Parathyroid adenoma (tissue), 2 donors: ENCODE results near the gene PRDM16.

ENCODE experiments used
- H2AFZ ChIP-seq: fragments of 300-600 bp; sonication (generic); one replicate; pipeline ENCODE4 v1.7.0; 2017; ENCODE audit warnings: antibody characterized with exemption, mild to moderate bottlenecking
- H3K27ac ChIP-seq: fragments of 300-600 bp; sonication (generic); one replicate; pipeline ENCODE4 v1.7.0; 2017
- H3K27me3 ChIP-seq: fragments of 300-600 bp; sonication (generic); one replicate; pipeline ENCODE4 v1.7.0; 2017; ENCODE audit warnings: low read length; ENCODE audit not compliant: control insufficient read depth, insufficient read depth
- H3K36me3 ChIP-seq: fragments of 300-600 bp; sonication (generic); one replicate; pipeline ENCODE4 v1.7.0; 2017; ENCODE audit warnings: low read length; ENCODE audit not compliant: control insufficient read depth, insufficient read depth
- H3K4me1 ChIP-seq: fragments of 300-600 bp; sonication (generic); one replicate; pipeline ENCODE4 v1.7.0; 2017; ENCODE audit warnings: control low read depth
- H3K4me2 ChIP-seq: fragments of 300-600 bp; sonication (generic); one replicate; pipeline ENCODE4 v1.7.0; 2017; ENCODE audit warnings: low read length
- H3K4me3 ChIP-seq: fragments of 300-600 bp; sonication (generic); one replicate; pipeline ENCODE4 v1.7.0; 2017; ENCODE audit warnings: low read depth, low read length
- H3K79me2 ChIP-seq: fragments of 300-600 bp; sonication (generic); one replicate; pipeline ENCODE4 v1.7.0; 2017; ENCODE audit warnings: control low read depth
- H3K9ac ChIP-seq: fragments of 300-600 bp; sonication (generic); one replicate; pipeline ENCODE4 v1.7.0; 2017; ENCODE audit warnings: mild to moderate bottlenecking
- H3K9me3 ChIP-seq: fragments of 300-600 bp; sonication (generic); one replicate; pipeline ENCODE4 v1.7.0; 2017; ENCODE audit warnings: low read length; ENCODE audit not compliant: control insufficient read depth
- TF ChIP-seq, protein P1 (sequence below): fragments of 300-600 bp; sonication (generic); IDR thresholded peaks from one replicate; pipeline ENCODE4 v1.7.0; 2017; ENCODE audit warnings: antibody characterized with exemption, mild to moderate bottlenecking
- donor health status: primary hyperparathyroidism.

The PRDM16 gene

DNA sequence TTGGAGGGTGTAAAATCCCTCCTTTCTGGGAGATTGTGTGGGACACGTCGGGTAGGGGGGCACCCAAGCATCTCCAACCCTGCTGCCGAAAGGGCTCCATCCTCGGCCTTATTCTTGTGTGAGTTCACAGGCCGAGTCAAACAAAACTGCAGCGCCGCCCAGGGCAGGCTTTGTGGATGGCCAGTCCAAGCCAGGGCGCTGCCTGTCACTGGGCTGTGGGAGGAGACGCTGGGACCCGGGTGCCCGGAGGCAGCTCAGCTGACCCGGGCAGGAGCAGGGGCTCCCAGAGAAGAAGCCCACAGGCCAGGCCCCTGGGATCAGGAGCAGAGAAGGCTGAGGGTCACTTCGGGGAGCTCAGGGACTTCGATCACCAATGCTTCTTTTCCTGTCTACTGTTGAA lies 353.6 kb downstream of the PRDM16 start:
- no peaks in the 10 kb centered on the region for H3K9me3 ChIP-seq
- H3K4me1 ChIP-seq = no peaks in the 10 kb centered on the region
- H3K27me3 ChIP-seq = no peaks in the 10 kb centered on the region
- H2AFZ ChIP-seq = no peak overlapping the region
- no peaks in the 10 kb centered on the region for H3K79me2 ChIP-seq
- no peak overlapping the region for H3K4me2 ChIP-seq
- TF ChIP-seq, protein P1, sequence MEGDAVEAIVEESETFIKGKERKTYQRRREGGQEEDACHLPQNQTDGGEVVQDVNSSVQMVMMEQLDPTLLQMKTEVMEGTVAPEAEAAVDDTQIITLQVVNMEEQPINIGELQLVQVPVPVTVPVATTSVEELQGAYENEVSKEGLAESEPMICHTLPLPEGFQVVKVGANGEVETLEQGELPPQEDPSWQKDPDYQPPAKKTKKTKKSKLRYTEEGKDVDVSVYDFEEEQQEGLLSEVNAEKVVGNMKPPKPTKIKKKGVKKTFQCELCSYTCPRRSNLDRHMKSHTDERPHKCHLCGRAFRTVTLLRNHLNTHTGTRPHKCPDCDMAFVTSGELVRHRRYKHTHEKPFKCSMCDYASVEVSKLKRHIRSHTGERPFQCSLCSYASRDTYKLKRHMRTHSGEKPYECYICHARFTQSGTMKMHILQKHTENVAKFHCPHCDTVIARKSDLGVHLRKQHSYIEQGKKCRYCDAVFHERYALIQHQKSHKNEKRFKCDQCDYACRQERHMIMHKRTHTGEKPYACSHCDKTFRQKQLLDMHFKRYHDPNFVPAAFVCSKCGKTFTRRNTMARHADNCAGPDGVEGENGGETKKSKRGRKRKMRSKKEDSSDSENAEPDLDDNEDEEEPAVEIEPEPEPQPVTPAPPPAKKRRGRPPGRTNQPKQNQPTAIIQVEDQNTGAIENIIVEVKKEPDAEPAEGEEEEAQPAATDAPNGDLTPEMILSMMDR = no peak
- no peaks in the 10 kb centered on the region for H3K36me3 ChIP-seq
- no peak overlapping the region for H3K9ac ChIP-seq
- no peak overlapping the region for H3K4me3 ChIP-seq
- no peak overlapping the region for H3K27ac ChIP-seq

- TF ChIP-seq, protein P1 = no peak
- H3K9ac ChIP-seq = no peak overlapping the region
- no peaks in the 10 kb centered on the region for H3K79me2 ChIP-seq
- H3K4me2 ChIP-seq = no peak overlapping the region
- no peaks in the 10 kb centered on the region for H3K9me3 ChIP-seq
- no peaks in the 10 kb centered on the region for H3K4me1 ChIP-seq
- no peaks in the 10 kb centered on the region for H3K27me3 ChIP-seq
- H2AFZ ChIP-seq = no peak overlapping the region
- no peak overlapping the region for H3K4me3 ChIP-seq
- no peaks in the 10 kb centered on the region for H3K36me3 ChIP-seq
- H3K27ac ChIP-seq = no peak overlapping the region
Observed at GRCh38 chr1:3423245-3423829, 354.3 kb downstream of the PRDM16 start.

DNA sequence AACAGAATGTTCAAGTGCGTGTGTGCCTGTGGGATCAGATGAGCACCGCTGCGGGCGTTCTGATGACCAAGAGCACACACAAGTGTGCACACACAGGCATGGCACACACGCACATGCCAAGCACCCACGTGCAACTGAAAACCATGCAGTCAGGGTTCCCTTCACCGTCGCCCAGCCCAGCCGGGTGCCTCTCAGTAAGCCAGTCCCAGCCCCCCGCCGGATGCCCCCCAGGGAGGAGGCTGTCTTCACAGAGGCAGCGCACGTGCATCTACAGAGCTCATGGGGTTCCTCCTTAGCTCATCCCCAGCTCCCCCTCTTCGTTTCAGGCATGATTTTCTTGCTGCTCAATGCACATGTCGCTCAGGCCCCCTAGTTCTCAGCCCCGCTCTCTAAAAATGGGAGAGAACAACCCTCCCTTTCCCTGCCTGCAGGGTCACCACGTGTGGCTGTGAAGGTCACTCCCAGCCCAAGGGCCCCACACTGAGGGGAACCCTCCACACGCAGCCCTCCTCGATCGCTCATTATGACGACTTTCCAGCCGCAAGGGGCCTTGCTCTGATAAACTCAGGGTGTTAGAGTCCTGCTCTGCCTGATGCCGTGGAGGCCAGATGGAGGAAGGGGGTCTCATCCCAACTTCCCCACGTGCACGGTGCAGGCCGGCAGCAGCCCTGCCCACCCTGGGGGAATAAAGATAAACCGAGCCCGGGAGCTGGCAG lies 355.1 kb downstream of the PRDM16 start:
- no peaks in the 10 kb centered on the region for H3K27me3 ChIP-seq
- no peaks in the 10 kb centered on the region for H3K79me2 ChIP-seq
- H2AFZ ChIP-seq = no peak overlapping the region
- H3K36me3 ChIP-seq = no peaks in the 10 kb centered on the region
- H3K4me2 ChIP-seq = no peak overlapping the region
- H3K9ac ChIP-seq = no peak overlapping the region
- H3K27ac ChIP-seq = no peak overlapping the region
- no peak overlapping the region for H3K4me3 ChIP-seq
- TF ChIP-seq, protein P1 = no peak
- no peaks in the 10 kb centered on the region for H3K4me1 ChIP-seq
- H3K9me3 ChIP-seq = no peaks in the 10 kb centered on the region

GRCh38 chr1:3425486-3426215 lies 356.6 kb downstream of the PRDM16 start:
- Histone ChIP-seq H3K27me3 (no peaks in the 10 kb centered on the region), H3K27ac (no peak overlapping the region)

More at GRCh38 chr1:3425486-3426215, 356.6 kb downstream of the PRDM16 start:
- Histone ChIP-seq H2AFZ (no peak overlapping the region), H3K79me2 (no peaks in the 10 kb centered on the region), H3K4me3 (no peak overlapping the region), H3K9ac (no peak overlapping the region), H3K36me3 (no peaks in the 10 kb centered on the region), H3K4me1 (no peaks in the 10 kb centered on the region), H3K9me3 (no peaks in the 10 kb centered on the region), H3K4me2 (no peak overlapping the region)
- TF ChIP-seq, protein P1 = no peak
